ENCODE measurements around the gene TBC1D19.
A peak's percentile ranks its signal among the peaks of the same experiment; 100 is the strongest.
"Not testable (repeated sequence)": the region's sequence is repeated elsewhere in the genome, so short reads cannot be mapped to it uniquely, and the experiment has no call there.

TBC1D19 gene, protein sequence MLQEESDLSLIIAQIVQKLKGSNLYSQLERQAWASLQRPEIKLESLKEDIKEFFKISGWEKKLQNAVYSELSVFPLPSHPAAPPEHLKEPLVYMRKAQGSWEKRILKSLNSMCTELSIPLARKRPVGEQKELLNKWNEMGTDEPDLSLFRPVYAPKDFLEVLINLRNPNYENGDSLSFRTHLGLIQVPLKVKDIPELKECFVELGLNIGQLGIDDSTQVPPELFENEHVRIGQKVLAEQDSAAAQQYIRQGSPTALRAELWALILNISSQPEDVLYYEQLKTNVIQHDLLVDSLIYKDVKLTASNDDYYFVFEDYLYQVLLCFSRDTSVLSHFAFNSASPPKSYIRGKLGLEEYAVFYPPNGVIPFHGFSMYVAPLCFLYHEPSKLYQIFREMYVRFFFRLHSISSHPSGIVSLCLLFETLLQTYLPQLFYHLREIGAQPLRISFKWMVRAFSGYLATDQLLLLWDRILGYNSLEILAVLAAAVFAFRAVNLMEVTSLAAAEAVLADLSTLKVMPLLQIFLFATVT

GRCh38 chr4:26583865-26584652, at the start of gene TBC1D19:
TSS of gene TBC1D19 (plus strand) at chr4:26584084. CDS start at chr4:26584194, 110 bp downstream.
- in situ Hi-C loops (cut with MboI; ENCODE audit: low pct_unique_long_range_greater_than_20kb, low sequenced_read_pairs): no loop called here
- DNase-seq: peak; percentile 92

GRCh38 chr4:26542991-26543390, 40.9 kb upstream of the TBC1D19 start:
- in situ Hi-C loops (cut with MboI; ENCODE audit: low pct_unique_long_range_greater_than_20kb, low sequenced_read_pairs): no loop called here
- no peak for DNase-seq

DNA sequence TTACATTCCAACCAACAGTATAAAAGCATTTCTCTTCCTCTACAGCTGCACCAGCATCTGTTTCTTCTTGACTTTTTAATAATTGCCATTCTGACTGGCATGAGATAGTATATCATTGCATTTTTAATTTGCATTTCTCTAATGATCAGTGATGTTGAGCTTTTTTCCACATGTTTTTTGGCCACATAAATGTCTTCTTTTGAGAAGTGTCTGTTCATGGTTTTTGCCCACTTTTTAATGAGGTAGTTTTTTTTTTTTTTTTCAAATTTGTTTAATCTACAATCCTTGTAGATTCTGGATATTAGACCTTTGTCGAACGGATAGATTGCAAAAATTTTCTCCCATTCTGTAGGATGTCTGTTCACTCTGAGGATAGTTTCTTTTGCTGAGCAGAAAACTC, 39.5 kb upstream of the TBC1D19 start:
- in situ Hi-C loops (cut with MboI; ENCODE audit: low pct_unique_long_range_greater_than_20kb, low sequenced_read_pairs): no loop called here
- DNase-seq: no peak

DNA sequence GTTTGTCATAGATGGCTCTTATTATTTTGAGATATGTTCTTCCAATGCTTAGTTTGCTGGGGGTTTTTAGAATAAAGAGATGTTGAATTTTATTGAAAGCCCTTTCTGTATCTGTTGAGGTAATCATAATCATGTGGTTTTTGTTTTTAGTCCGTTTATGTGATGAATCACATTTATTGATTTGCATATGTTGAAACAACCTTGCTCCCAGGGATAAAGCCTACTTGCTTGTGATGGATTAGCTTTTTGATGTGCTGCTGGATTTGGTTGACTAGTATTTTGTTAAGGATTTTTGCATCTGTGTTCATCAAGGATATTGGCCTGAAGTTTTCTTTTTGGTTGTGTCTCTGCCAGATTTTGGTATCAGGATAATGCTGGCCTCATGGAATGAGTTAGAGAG, 35.5 kb upstream of the TBC1D19 start:
- not testable (repeated sequence) for DNase-seq

DNA sequence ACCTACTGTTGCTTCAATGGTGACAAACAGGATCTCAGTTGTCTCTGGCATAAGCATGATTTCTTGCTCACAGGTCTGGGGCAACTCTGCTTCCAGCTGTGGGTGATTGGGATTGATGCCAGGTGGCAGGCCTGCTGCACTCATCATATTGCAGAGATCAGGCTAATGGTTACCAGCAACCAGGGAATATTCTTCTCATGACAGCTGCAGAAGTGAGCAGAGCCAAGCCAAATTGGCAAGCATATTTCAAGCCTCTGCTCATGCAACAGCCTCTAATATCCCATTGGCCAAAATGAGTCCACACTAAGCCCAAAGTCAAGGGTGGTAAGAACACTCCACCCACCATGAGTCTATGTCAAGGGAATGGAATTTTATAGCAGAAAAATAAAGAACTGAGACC, 26.7 kb upstream of the TBC1D19 start:
- in situ Hi-C loops (cut with MboI; ENCODE audit: low pct_unique_long_range_greater_than_20kb, low sequenced_read_pairs): no loop called here
- DNase-seq: no peak

More for the DNA sequence above, 35.5 kb upstream of the TBC1D19 start:
- in situ Hi-C loops (cut with MboI; ENCODE audit: low pct_unique_long_range_greater_than_20kb, low sequenced_read_pairs): not testable (repeated sequence)

DNA sequence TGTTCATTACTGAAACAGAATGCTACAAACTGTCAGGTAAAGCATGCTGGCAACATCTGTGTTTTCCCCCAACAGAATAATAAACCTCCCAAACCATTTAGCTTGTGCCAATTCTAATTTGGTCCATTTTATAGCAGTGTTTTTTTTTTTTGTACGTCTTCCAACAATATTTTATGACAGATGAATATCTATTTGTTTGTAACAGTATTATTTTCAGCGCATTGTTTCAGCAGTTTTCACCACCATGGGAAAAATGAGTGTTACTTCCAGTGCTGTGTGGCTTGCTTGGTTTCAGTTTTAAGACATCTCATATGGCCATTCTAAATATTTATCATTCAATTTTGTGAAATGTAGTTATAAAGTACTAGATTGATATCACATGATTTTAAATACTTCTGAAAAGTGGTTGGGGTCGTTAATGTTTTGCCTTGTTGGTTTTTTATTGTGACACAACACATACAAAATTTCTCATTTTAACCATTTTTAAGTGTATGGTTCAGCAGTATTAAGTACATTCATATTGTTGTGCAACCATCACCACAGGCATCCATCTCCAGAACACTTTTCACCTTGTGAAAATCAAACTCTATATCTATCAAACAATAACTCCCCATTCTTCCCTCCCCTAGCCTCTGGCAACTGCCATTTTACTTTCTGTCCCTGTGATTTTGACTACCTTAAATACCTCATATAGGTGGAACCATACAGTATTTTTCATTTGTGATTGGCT, 25.6 kb upstream of the TBC1D19 start:
- in situ Hi-C loops (cut with MboI; ENCODE audit: low pct_unique_long_range_greater_than_20kb, low sequenced_read_pairs): no loop called here
- no peak for DNase-seq

GRCh38 chr4:26566133-26566532, 17.8 kb upstream of the TBC1D19 start:
- in situ Hi-C loops (cut with MboI; ENCODE audit: low pct_unique_long_range_greater_than_20kb, low sequenced_read_pairs): no loop called here
- no peak for DNase-seq

- DNase-seq: no peak
- in situ Hi-C loops (cut with MboI; ENCODE audit: low pct_unique_long_range_greater_than_20kb, low sequenced_read_pairs): no loop called here
Observed at GRCh38 chr4:26568446-26568994, 15.4 kb upstream of the TBC1D19 start.

GRCh38 chr4:26570596-26570995, 13.3 kb upstream of the TBC1D19 start:
- in situ Hi-C loops (cut with MboI; ENCODE audit: low pct_unique_long_range_greater_than_20kb, low sequenced_read_pairs): no loop called here
- no peak for DNase-seq

- in situ Hi-C loops (cut with MboI; ENCODE audit: low pct_unique_long_range_greater_than_20kb, low sequenced_read_pairs): no loop called here
- DNase-seq: no peak
Observed at GRCh38 chr4:26573389-26573794, 10.5 kb upstream of the TBC1D19 start.

- in situ Hi-C loops (cut with MboI; ENCODE audit: low pct_unique_long_range_greater_than_20kb, low sequenced_read_pairs): no loop called here
- DNase-seq: no peak
Observed at GRCh38 chr4:26574563-26574962, 9.3 kb upstream of the TBC1D19 start.

- DNase-seq: no peak
- in situ Hi-C loops (cut with MboI; ENCODE audit: low pct_unique_long_range_greater_than_20kb, low sequenced_read_pairs): no loop called here
Observed at GRCh38 chr4:26576231-26576739, 7.6 kb upstream of the TBC1D19 start.

GRCh38 chr4:26577066-26577465, 6.8 kb upstream of the TBC1D19 start:
- in situ Hi-C loops (cut with MboI; ENCODE audit: low pct_unique_long_range_greater_than_20kb, low sequenced_read_pairs): no loop called here
- DNase-seq: no peak

GRCh38 chr4:26579169-26579568, 4.7 kb upstream of the TBC1D19 start:
- DNase-seq: no peak
- in situ Hi-C loops (cut with MboI; ENCODE audit: low pct_unique_long_range_greater_than_20kb, low sequenced_read_pairs): no loop called here

DNA sequence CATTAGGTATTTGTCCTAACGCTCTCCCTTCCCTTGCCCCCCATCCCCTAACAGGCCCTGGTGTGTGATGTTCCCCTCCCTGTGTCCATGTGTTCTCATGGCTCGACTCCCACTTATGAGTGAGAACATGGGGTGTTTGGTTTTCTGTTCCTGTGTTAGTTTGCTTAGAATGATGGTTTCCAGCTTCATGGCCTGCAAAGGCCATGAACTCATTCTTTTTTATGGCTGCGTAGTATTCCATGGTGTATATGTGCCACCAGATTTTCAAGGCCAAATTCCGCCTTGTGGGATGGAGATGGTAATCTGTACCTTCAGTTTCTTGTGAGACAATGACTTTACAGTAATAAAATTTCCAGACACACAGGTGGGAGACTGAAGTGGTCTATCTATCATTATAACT, 2.5 kb upstream of the TBC1D19 start:
- DNase-seq; in situ Hi-C loops (cut with MboI; ENCODE audit: low pct_unique_long_range_greater_than_20kb, low sequenced_read_pairs): not testable (repeated sequence)

- DNase-seq: no peak
- in situ Hi-C loops (cut with MboI; ENCODE audit: low pct_unique_long_range_greater_than_20kb, low sequenced_read_pairs): no loop called here
Observed at GRCh38 chr4:26583538-26583864, 383 bp upstream of the TBC1D19 start.

GRCh38 chr4:26584725-26585124, 841 bp downstream of the TBC1D19 start:
- in situ Hi-C loops (cut with MboI; ENCODE audit: low pct_unique_long_range_greater_than_20kb, low sequenced_read_pairs): no loop called here
- no peak for DNase-seq

DNA sequence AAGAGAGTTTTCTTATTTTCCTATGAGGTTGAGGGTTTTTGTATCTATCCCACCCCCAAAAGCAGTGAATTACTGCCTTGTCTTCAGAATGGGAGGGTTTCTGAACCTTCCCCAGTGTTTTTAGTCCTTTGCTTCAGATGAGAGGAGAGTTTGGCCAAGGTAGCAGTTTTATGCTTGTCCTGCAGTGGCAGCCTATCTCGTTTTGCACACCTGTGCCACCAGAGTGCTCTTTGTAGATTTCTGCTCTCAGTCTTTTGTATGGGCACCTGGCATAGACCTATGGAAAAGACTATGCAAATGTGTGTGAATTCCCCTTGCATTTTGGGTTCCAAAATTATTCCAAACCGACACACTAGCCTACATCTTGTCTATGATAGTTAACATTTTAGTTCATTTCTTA, 5.8 kb downstream of the TBC1D19 start:
- no peak for DNase-seq
- in situ Hi-C loops (cut with MboI; ENCODE audit: low pct_unique_long_range_greater_than_20kb, low sequenced_read_pairs): no loop called here

- no peak for DNase-seq
- in situ Hi-C loops (cut with MboI; ENCODE audit: low pct_unique_long_range_greater_than_20kb, low sequenced_read_pairs): no loop called here
Observed at GRCh38 chr4:26590639-26591038, 6.8 kb downstream of the TBC1D19 start.
